ENCODE data around the gene MMD2.

MMD2 gene

GRCh38 chr7:4957847-4958476, 1.0 kb downstream of the MMD2 start:
- DNase-seq, result no peak

GRCh38 chr7:4951903-4952636, 6.9 kb downstream of the MMD2 start:
- no peak for DNase-seq

- DNase-seq, result no peak
Measured at GRCh38 chr7:4951304-4951703, 7.7 kb downstream of the MMD2 start.

GRCh38 chr7:4948402-4948801, 10.6 kb downstream of the MMD2 start:
- DNase-seq, result no peak

GRCh38 chr7:4945949-4946348, 13.0 kb downstream of the MMD2 start:
- no peak for DNase-seq

- no peak for DNase-seq
Measured at GRCh38 chr7:4944939-4945338, 14.0 kb downstream of the MMD2 start.

- no peak for DNase-seq
Measured at GRCh38 chr7:4943297-4943696, 15.7 kb downstream of the MMD2 start.

GRCh38 chr7:4939971-4940728, 18.8 kb downstream of the MMD2 start:
- DNase-seq, result no peak

- no peak for DNase-seq
Measured at GRCh38 chr7:4937411-4937810, 21.6 kb downstream of the MMD2 start.

- DNase-seq, result no peak
Measured at GRCh38 chr7:4934419-4935025, 24.5 kb downstream of the MMD2 start.

GRCh38 chr7:4931943-4932342, 27.0 kb downstream of the MMD2 start:
- peak; percentile 50 to 66 for DNase-seq

GRCh38 chr7:4929005-4929404, 30.0 kb downstream of the MMD2 start:
- no peak for DNase-seq

GRCh38 chr7:4928445-4928844, 30.5 kb downstream of the MMD2 start:
- no peak for DNase-seq

- DNase-seq, result peak in 1 of 2 experiments; percentile 33
Measured at GRCh38 chr7:4919969-4920766, 38.8 kb downstream of the MMD2 start.

- DNase-seq, result no peak
Measured at GRCh38 chr7:4916113-4916512, 42.9 kb downstream of the MMD2 start.

GRCh38 chr7:4911111-4911828, 47.7 kb downstream of the MMD2 start:
- DNase-seq, result no peak

GRCh38 chr7:4906682-4907081, 52.3 kb downstream of the MMD2 start:
- DNase-seq, result no peak

GRCh38 chr7:4905171-4905570, 53.8 kb downstream of the MMD2 start:
- DNase-seq, result no peak

- no peak for DNase-seq
Measured at GRCh38 chr7:4904346-4904745, 54.6 kb downstream of the MMD2 start.

- no peak for DNase-seq
Measured at GRCh38 chr7:4895766-4896165, 63.2 kb downstream of the MMD2 start.

GRCh38 chr7:4894482-4894881, 64.5 kb downstream of the MMD2 start:
- no peak for DNase-seq

GRCh38 chr7:4893929-4894475, 65.0 kb downstream of the MMD2 start:
- no peak for DNase-seq
